GM18867 (cell line): ENCODE results near the gene VSNL1.

Experiments used
- ATAC-seq: cut with Tn5 transposase; IDR thresholded peaks from one replicate; pipeline ENCODE4 v1.9.1; 2021; ENCODE audit warnings: mild to moderate bottlenecking, moderate library complexity; ENCODE audit not compliant: unreplicated experiment

Gene VSNL1

GRCh38 chr2:17540093-17540812, at the start of gene VSNL1:
TSS of gene VSNL1 (plus strand) at chr2:17540696. CDS start at chr2:17592075, 51,379 bp downstream.
- ATAC-seq, result no peak

GRCh38 chr2:17495590-17495989, 44.9 kb upstream of the VSNL1 start:
- ATAC-seq, result no peak

- ATAC-seq, result no peak
Observed at GRCh38 chr2:17497718-17498117, 42.8 kb upstream of the VSNL1 start.

GRCh38 chr2:17506736-17507616, 33.5 kb upstream of the VSNL1 start:
- ATAC-seq, result no peak

GRCh38 chr2:17515652-17516051, 24.8 kb upstream of the VSNL1 start:
- ATAC-seq, result peak; percentile 36

- ATAC-seq, result peak; percentile 31
Observed at GRCh38 chr2:17517481-17518211, 22.9 kb upstream of the VSNL1 start.

GRCh38 chr2:17518212-17519154, 22.0 kb upstream of the VSNL1 start, which contains the start of gene RAD51AP2:
TSS of gene RAD51AP2 (minus strand) at chr2:17518440. CDS start at chr2:17518415, 25 bp downstream.
- ATAC-seq, result peak; percentile 86

GRCh38 chr2:17519486-17519885, 21.0 kb upstream of the VSNL1 start:
- no peak for ATAC-seq

- peak; percentile 32 for ATAC-seq
Observed at GRCh38 chr2:17520761-17521160, 19.7 kb upstream of the VSNL1 start.

GRCh38 chr2:17521621-17522020, 18.9 kb upstream of the VSNL1 start:
- ATAC-seq, result no peak

- no peak for ATAC-seq
Observed at GRCh38 chr2:17522303-17522702, 18.2 kb upstream of the VSNL1 start.

- ATAC-seq, result no peak
Observed at GRCh38 chr2:17529771-17530170, 10.7 kb upstream of the VSNL1 start.

GRCh38 chr2:17533546-17533945, 7.0 kb upstream of the VSNL1 start:
- ATAC-seq, result no peak

GRCh38 chr2:17536416-17536815, 4.1 kb upstream of the VSNL1 start:
- no peak for ATAC-seq

GRCh38 chr2:17538022-17538843, 2.3 kb upstream of the VSNL1 start:
- peak; percentile 27 for ATAC-seq

- ATAC-seq, result peak; percentile 66
Observed at GRCh38 chr2:17538844-17539554, 1.5 kb upstream of the VSNL1 start.

GRCh38 chr2:17539611-17540092, 844 bp upstream of the VSNL1 start:
- ATAC-seq, result no peak

GRCh38 chr2:17540813-17541530, 476 bp downstream of the VSNL1 start:
- no peak for ATAC-seq
